ELF-1 (cell line): Measurements from ENCODE around the gene DDX56.

Source experiments
- DNase-seq: peaks from one replicate; pipeline ENCODE4 v3.0.0-alpha.2; 2016; ENCODE audit warnings: low read depth, low spot score

Gene DDX56

DNA sequence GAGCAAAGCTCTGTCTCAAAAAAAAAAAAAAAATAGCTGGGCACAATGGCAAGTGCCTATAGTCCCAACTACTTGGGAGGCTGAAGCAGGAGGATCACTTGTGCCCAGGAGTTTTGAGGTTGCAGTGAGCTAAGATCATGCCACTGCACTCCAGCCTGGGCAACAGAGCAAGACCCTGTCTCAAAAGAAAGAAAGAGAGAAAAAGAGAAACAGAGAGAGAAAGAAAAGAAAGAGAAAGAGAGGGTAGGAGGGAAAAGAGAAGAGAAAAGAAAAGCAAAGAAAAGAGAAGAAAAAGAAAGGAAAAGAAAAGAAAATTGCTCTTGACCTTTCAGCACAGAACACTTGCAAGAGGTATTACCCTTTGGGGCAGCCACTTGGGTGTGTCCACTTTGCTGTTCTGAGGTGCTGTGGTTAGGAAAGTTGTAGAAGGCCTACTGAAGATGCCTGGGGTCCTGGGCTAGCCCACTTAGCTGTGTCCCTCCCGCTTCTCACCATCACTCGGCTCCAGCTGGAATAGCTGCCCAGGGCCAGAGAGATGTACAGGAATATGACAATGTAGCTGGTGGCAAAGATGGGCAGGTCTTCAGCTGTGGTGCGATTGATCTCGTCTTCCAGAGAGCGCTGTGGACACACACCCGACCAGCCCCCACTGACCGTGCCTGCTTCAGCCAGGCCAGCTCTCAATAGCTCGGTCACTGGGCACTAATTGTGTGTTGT, 38.2 kb downstream of the DDX56 start:
- no peak for DNase-seq

DNA sequence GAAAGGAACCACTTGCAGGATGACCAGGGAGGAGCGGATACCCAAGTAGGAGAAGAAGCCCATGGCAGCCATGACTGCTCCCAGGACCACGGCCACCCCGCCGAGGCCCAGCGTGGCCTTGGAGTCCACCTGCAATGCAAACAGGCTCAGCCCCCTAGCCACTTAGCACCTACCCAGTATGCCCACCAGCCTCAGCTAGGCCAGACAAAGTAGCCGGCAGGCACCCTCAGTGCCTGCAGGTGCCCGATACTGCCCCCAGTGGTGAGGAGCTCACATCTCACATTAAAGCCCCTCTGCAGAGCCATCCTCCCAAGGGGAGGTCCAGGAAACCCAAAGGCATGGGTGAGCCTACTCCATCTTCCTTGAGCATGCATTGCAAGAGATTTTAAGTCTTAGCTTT, 39.2 kb downstream of the DDX56 start:
- peak; percentile 71 for DNase-seq

DNA sequence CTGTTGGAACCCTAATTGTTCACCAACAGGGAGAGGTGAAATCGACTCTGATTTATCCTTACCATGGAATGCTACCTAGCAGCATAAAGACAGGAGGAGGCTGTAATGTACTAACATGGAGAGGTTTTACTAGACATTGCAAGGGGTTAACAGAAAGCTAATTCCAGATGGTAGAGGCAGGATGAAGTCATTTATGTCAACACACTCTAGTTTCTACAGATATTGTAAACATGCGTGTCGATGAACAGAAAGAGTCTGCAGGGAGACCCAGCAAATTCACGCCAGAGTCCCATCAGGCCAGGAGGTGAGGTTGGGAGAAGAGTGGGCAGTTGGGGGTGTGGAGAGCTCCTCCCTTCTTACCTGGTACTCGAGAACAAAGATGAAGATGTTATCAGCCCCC, 39.6 kb downstream of the DDX56 start:
- DNase-seq = no peak

DNA sequence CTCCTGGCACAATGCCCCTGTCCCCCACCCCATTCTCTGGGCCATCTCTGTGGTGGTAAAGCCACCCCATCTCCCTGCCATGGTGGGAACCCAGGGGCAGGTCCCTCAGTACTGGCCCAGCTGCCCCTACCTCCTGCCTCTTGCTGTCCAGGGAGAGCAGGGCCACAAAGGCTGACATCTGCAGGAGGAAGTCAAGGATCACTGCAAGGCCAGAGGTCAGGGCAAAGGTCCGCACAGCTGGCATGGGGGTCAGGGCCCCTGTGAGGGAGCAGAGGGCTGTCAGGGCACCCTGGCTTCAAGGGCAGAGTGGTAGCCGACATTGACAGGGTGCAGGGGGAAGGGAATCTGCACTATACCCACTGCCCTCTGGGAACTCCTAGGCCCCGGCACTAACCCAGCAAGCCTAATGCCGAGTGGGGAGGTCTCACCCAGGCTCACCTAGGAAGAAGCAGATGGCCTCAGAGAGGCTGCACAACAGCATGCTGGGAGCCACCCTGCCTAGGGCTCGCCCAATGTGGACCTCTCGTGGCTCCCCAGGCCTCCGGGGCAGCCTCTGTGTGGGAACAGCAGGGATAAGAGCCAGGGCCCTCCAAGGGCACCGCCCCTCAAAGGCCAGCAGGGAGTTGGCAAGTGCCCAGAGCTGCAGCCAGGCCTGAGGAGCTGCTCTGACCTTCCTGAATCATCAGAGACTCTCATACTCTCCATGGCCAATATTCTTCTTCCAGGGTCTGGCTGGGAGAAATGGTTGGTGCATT, 40.2 kb downstream of the DDX56 start:
- DNase-seq = no peak

DNA sequence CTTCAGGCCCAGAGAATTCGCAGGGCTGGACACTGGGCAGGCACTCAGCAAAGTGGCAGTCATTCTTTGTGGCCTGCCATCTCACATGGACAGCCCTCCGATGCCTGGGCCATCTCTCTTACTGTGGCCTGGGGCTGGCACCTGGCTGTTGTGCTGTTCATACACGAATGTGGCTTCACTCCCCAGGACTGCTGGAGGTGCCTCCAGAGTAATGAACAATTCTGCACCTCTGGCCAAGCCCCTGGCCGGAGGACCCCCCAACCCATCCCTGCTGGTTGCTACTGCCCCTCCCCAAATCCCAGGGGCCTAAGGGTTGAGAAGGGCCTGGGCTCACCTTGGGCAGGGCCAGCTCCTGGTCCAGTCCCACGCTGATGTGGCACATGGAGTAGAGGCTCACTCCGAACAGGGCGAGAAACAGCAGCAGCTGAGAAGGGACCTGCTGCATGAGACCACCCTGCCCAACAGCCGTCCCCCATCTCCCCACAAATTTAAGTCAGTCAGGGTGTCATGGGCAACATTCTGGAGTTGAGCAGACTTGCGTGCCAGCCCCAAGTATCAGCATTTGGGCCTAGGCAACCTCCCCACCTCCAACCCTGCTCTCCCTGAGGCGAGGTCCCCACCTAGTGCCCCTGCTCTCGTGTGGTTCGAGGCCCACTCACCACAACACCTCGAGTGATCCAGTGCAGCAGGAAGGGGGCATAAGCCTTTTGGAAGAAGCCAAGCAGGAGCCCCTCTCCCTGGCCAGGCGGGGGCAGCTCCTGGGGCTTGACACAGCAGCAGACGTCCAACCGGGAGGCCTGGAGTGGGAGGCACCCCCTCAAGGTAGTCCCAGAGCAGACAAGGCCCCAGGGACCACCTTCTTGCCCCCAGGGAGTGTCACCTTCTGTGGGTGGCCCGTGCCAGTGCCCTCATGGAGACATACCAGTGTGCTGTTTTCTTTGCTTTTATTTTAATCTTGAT, 42.0 kb downstream of the DDX56 start:
- DNase-seq = no peak

DNA sequence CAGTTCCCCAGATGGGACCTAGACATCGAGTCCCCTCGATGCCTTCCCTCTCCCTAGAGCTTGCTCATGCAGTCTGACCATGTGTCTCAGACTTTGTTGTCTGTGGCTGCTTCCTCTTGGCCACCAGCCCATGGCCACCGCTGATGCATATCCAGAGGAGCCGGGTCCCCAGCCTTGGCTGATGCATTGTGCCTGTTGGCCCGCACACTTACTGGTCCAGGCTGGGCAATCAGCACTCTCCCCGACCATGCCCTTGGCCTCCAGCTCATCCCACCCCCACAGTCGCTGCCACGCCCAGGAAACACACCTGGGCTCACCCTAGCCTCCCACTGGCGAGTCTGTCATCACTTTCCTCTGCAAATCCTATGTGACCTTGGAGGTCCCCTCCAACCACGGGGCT, 42.7 kb downstream of the DDX56 start:
- DNase-seq = no peak

DNA sequence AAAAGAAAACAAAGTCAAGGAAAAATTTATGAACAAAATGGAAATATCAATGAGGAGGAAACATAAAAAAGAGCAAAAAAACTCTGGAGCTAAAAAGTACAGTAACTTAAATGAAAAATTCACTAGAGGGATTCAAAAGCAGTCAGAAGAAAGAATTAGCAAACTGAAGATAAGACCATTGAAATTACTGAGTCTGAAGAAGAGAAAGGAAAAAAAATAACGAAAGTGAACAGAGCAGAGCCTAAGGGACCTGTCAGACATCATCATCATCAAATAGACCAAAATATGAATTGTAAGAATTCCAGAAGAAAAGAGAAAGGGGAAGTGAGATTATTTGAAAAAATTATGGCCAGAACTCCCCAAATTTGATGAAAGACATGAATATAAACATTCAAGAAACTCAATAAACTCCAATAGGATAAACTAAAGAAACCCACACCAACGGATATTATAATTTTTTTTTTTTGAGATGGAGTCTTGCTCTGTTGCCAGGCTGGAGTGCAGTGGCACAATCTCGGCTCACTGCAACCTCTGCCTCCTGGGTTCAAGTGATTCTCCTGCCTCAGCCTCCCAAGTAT, 48.8 kb downstream of the DDX56 start:
- no peak for DNase-seq

DNA sequence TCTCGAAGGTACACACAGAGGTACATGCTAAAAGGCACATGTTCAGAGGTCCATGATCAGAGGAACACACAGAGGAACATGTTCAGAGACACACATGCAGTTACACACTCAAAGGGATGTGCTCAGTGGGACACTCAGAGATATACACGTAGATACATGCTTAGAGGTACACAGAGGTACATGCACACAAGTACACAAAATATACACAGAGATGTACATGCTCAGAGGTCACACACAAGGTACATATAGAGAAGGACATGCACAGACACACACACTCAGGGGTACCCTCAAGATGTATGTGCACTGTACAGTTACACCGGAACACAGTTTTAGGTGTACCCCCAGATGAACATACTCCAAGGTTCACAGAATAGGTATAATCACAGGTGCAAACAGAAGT, 51.4 kb downstream of the DDX56 start:
- no peak for DNase-seq

DNA sequence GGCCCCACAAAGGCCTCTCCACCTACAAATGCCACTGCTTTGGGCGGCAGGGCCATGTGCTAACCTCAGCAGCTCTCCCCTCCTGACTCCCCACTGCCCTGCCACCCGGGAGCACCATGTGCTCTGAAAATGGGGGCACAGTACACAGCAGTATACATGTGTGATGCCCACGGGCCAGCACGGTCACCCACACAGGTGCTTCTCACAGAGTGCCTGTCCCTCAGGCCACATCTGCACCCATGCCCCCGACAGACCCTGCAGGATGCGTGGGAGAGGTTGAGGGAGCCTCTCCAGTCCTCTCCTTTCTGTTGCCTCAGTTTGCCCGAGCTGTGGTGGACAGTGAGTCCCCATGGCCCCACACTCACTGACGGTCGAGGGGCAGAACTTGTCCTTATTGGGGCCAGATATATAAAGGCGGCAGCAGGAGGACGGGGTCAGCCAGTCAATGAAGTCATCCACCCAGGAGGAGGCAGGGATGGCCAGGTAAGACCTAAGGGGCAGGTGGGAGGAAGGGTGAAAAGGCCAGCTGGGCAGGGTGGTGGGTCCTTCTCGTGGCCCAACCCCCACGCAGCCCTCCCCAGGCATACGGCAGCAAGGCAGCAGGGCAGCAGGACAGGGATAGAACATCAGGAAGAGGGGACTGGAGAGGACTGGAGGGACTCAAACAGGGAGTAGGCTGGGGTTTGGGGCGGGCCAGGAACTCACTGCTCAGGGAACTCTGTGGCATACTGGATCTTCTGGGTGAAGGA, 52.2 kb downstream of the DDX56 start:
- DNase-seq = no peak

DNA sequence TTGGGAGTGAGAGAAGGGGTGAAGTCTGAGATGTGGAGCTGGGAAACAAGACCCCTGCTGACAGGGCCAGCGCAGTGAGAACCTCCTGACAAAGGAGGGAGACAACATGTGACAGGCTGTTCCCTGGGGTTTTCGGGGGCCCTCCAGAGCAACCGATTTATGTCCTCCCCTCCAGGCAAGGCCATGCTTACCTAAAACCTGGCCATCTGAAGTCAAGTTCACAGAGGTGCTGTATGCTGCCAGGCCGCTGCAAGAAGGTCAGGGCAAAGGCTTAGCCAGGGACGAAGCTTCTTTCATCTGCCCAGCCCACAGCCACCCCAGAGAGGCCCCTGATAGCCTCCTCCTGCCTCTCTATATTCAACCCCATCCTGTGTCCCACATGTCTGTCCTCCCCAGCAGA, 53.1 kb downstream of the DDX56 start:
- DNase-seq = no peak

DNA sequence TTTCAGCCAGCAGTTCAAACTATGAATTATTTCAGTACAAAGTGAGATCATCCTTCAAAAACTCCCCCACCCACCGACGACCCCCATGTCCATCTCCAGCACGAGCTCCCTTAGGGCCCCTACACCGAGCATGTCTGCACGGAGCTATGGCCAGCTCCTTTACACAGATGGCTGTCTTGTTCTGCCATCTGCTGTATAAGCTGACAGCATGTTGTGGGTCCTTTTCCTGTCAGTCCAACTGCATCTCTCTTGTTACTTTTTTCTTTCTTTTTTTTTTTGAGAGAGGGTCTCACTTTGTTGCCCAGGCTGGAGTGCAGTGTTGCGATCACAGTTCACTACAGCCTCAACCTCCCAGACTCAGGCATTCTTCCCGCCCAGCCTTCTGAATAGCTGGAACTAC, 54.2 kb downstream of the DDX56 start:
- no peak for DNase-seq

DNA sequence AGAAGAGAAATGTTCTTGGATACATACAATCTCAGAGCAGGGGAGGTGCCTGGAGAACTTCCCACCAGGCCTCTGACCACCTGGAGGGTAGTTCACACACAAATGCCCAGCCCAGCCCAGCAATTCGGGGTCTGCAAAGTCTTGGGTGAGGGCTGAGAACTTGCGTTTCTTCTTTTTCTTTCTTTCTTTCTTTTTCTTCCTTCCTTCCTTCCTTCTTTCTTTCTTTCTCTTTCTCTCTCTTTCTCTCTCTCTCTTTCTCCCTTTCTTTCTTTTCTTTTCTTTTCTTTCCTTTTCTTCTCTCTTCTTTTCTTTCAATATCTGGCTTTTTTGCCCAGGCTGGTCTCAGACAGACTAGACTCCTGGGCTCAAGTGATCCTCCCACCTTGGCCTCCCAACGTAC, 54.9 kb downstream of the DDX56 start:
- DNase-seq = no peak

DNA sequence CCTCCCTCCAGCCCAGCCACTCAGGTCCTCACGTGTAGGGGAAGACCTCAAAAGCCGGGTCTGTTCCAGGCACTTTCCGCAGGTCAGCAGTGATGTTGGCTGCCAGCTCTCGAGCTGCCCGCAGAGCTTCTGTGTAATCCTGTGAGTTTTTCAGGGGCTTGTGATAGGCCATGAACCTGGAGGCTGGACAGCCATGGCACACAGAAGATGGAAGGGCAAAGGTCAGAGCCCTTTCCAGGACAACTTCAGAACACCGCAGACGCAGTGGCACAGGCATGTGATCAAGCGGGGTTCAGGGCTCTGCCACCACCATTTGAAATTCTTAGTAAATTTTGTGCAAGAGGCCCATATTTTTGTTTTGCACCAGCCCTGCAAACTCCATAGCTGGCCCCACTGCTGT, 56.5 kb downstream of the DDX56 start:
- DNase-seq = no peak
